Type B pancreatic cell (in vitro differentiated cells): ENCODE measurements around the gene EDN2. TPM values are rescaled to one million over a fixed set of nuclear protein-coding genes. Genes with fewer than 3 reads are reported as not detected.

Source experiments
- DNase-seq: peaks from one replicate; pipeline ENCODE4 v3.0.0; 2021; ENCODE audit warnings: mixed read lengths; ENCODE audit not compliant: unreplicated experiment; ENCODE audit errors: extremely low spot score
- H3K27ac Mint-ChIP-seq: 2 replicates; pipeline ENCODE4 v1.8.0; 2021; ENCODE audit warnings: mild to moderate bottlenecking, mixed read lengths
- H3K27me3 Mint-ChIP-seq: 2 replicates; pipeline ENCODE4 v1.8.0; 2021; ENCODE audit warnings: mixed read lengths
- H3K36me3 Mint-ChIP-seq: 2 replicates; pipeline ENCODE4 v1.8.0; 2021; ENCODE audit warnings: mixed read lengths
- H3K4me1 Mint-ChIP-seq: one replicate; pipeline ENCODE4 v1.8.0; 2021; ENCODE audit warnings: mixed read lengths; ENCODE audit not compliant: unreplicated experiment
- H3K4me3 Mint-ChIP-seq: 2 replicates; pipeline ENCODE4 v1.8.0; 2021; ENCODE audit warnings: mild to moderate bottlenecking, mixed read lengths
- H3K9me3 Mint-ChIP-seq: 2 replicates; pipeline ENCODE4 v1.8.0; 2021; ENCODE audit warnings: mixed read lengths
- total RNA-seq: library from RNA; stranded (reverse); gene quantifications from 2 replicates; pipeline ENCODE4 v1.2.1, GENCODE V29; 2021; ENCODE audit warnings: low replicate concordance
- TF ChIP-seq, protein P1 (sequence below): fragments of 200-600 bp; sonication (generic); conservative IDR thresholded peaks from 2 replicates; pipeline ENCODE4 v1.5.0; 2021; ENCODE audit warnings: antibody characterized with exemption, mild to moderate bottlenecking

EDN2 gene
- total RNA-seq, 1 donor from 2014 or later, result 0.24 TPM

DNA sequence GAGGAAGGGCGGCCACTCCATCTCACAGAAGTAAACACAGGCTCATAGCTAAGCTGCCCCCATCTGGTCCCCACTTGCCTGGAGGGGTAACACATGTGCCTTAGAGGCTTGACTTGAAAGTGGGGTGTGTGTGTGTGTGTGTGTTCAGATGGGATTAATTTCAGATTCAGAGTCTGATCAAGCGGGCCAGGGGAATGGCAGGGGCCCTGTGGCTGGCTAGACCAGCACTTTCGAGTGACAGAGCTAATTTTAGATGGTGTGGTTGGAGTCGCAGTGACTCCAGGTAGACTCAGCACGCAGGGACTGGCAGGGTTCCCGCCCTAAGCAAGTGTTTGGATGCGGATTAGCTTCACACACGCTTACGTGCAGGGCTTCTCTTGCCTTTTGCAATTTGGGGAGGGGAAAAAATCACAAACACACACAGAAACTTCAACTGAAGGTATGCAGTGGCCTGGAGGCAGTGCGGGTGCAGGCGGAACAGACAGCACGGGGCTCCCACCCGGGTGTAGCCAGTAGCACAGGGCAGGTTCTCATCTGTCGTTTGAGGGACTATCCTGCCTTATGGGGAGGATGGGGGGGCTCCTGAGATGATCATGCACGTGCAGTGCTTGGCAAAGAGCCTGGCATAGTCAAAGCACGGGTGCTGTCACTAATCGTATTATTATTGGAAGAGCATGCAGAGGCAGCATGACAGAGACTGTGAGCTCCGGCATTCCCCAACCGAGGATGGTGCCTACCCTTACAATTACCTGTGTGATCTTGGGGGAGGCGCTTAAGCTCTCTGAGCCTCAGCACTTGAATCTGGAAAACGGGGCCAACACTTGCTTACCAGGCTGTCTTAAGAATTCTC lies 1.3 kb downstream of the EDN2 start:
- H3K27ac Mint-ChIP-seq, result peak overlapping the region; percentile 88
- no peaks in the 10 kb centered on the region for H3K36me3 Mint-ChIP-seq
- TF ChIP-seq, protein P1, sequence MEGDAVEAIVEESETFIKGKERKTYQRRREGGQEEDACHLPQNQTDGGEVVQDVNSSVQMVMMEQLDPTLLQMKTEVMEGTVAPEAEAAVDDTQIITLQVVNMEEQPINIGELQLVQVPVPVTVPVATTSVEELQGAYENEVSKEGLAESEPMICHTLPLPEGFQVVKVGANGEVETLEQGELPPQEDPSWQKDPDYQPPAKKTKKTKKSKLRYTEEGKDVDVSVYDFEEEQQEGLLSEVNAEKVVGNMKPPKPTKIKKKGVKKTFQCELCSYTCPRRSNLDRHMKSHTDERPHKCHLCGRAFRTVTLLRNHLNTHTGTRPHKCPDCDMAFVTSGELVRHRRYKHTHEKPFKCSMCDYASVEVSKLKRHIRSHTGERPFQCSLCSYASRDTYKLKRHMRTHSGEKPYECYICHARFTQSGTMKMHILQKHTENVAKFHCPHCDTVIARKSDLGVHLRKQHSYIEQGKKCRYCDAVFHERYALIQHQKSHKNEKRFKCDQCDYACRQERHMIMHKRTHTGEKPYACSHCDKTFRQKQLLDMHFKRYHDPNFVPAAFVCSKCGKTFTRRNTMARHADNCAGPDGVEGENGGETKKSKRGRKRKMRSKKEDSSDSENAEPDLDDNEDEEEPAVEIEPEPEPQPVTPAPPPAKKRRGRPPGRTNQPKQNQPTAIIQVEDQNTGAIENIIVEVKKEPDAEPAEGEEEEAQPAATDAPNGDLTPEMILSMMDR, result no peak
- no peaks in the 10 kb centered on the region for H3K27me3 Mint-ChIP-seq
- no peaks in the 10 kb centered on the region for H3K9me3 Mint-ChIP-seq
- no peak for DNase-seq
- H3K4me3 Mint-ChIP-seq, result peak overlapping the region; percentile 75
- peaks cover 41% of the 10 kb centered on the region for H3K4me1 Mint-ChIP-seq

DNA sequence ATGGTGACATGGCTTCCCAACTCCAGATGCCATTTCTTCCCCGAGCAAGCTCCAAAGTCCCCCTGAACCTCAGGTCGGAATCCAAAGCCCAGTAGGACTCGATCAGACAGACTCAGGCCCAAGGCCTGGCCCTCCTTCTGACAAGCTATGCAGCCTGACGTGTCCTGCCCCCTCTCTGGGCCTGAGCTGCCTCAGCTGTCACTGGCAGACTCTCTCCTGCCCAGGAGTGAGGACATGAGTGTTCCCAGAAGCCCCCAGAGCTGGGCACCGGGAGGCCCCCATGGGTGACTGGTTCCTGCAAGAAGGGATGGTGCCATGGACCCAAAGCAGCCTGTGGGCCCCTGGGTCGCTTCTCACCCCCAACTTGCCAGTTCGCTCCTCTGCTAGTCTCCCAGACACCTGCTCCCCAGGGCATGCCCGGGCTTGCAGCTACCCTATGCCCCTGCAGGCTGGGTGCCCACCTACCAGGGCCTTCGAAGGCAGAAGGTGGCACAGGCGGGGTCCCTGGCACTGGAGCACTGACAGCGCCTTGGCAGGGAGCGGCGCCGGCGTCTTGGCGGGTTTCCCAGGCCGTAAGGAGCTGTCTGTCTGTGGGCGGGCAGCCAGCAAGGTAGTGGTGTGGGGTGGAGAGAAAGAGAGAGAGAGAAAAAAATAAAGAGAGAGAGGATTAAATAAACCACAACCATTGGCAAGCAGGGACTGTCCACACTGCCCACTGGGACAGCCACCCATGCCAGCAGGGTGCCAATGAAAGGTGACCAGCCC lies 2.3 kb downstream of the EDN2 start:
- peak overlapping the region; percentile 88 for H3K27ac Mint-ChIP-seq
- no peak for DNase-seq

DNA sequence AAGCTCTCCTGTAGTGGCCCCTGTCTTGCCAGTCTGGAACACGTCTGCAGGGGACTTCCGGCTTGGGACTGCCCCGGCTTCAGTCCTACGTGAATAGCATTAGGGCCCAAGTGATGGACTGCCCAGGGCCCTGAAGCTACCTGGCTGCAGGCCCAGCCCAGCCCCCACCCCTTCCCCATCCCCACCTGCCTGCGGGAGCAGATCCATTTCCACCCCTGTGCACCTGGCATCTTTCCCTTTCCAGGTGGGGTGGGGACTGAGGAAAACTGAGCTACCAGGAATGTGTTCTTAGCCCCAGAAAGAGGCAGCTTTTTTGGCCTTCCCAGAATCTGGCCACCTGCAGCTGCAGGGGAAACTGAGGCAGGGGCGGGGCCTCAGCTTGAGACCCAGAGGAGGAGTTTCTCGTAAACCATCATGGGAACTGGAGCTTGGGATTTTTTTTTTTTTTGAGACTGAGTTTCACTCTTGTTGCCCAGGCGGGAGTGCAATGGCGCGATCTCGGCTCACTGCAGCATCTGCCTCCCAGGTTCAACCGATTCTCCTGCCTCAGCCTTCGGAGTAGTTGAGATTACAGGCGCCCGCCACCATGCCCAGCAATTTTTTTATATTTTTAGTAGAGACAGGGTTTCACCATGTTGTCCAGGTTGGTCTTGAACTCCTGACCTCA lies 3.2 kb downstream of the EDN2 start:
- H3K4me1 Mint-ChIP-seq, result peaks cover 31% of the 10 kb centered on the region
- no peak overlapping the region for H3K4me3 Mint-ChIP-seq
- H3K27ac Mint-ChIP-seq, result no peak overlapping the region
- no peak for DNase-seq
- no peaks in the 10 kb centered on the region for H3K27me3 Mint-ChIP-seq
- H3K36me3 Mint-ChIP-seq, result no peaks in the 10 kb centered on the region
- TF ChIP-seq, protein P1, result no peak
- no peaks in the 10 kb centered on the region for H3K9me3 Mint-ChIP-seq

More for the DNA sequence above, 2.3 kb downstream of the EDN2 start:
- H3K9me3 Mint-ChIP-seq, result no peaks in the 10 kb centered on the region
- H3K4me1 Mint-ChIP-seq, result peaks cover 38% of the 10 kb centered on the region
- H3K36me3 Mint-ChIP-seq, result no peaks in the 10 kb centered on the region
- H3K27me3 Mint-ChIP-seq, result no peaks in the 10 kb centered on the region
- TF ChIP-seq, protein P1, result no peak
- no peak overlapping the region for H3K4me3 Mint-ChIP-seq

DNA sequence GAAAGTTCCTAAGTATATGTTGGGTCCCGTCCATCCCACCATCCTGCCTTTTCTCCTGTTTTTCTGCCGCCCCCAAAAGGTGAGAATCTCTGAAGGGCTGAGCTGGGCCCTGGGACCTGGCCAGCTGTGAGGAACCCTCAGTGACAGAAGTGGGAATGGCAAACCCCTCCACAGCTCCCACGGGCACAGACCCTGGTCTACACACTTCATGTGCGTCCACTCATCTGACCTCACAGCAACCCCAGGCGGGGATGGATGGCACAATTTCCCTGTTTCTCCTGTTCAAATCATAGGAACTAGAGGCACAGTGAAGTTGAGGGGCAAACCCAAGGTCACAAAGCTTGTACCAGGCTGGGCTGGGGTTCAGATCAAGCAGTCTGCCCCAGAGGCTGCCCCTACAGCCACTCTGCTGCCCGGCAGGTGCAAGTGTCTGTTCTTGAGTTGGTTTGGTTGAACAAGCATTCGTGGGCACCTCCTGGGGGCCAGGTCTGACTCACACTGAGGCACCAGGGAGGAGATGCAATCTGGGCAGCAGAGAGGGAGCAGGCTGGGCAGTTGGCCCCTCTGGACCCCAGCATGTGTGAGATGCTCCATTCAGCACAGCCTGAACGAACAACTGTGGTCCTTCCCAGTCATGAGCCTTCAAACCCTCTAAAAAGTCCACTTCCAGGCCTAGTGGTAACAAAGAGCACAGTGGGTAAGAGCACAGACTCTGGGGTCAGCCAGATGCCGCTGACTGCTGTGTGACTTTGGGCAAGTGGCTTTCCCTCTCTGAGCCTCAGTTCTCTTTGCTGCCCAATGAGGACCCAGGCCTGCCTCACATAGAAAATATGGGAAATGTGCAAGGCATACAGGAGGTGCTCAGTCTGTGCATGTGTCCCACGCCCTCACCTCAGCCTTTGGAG lies 4.0 kb downstream of the EDN2 start:
- DNase-seq, result no peak
- no peaks in the 10 kb centered on the region for H3K27me3 Mint-ChIP-seq
- no peaks in the 10 kb centered on the region for H3K9me3 Mint-ChIP-seq
- H3K4me3 Mint-ChIP-seq, result no peak overlapping the region
- TF ChIP-seq, protein P1, result no peak
- H3K4me1 Mint-ChIP-seq, result peaks cover 33% of the 10 kb centered on the region
- H3K36me3 Mint-ChIP-seq, result no peaks in the 10 kb centered on the region
- H3K27ac Mint-ChIP-seq, result no peak overlapping the region

DNA sequence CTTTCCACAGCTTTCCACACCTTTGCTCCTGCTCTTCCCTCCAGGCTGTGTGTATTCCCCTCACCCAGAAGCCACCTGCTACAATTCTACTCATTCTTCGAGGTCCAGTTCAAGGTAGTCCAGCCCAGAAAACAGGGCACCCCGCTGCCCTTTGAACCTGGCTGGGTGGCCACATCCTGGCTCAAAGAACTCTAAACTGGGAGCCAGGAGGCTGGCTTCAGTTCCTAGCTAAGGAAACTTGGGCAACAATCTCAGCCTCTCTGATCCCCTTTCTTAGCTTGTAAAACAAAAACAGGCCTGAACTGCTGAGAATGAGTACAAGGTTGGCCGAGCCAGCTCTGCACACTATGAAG lies 4.7 kb downstream of the EDN2 start:
- Mint-ChIP-seq H3K9me3 (no peaks in the 10 kb centered on the region), H3K27ac (no peak overlapping the region), H3K4me3 (no peak overlapping the region), H3K4me1 (peaks cover 38% of the 10 kb centered on the region), H3K27me3 (no peaks in the 10 kb centered on the region), H3K36me3 (no peaks in the 10 kb centered on the region)
- DNase-seq, result no peak
- TF ChIP-seq, protein P1, result no peak
